ENCODE results near the gene REPS2.

The REPS2 gene

DNA sequence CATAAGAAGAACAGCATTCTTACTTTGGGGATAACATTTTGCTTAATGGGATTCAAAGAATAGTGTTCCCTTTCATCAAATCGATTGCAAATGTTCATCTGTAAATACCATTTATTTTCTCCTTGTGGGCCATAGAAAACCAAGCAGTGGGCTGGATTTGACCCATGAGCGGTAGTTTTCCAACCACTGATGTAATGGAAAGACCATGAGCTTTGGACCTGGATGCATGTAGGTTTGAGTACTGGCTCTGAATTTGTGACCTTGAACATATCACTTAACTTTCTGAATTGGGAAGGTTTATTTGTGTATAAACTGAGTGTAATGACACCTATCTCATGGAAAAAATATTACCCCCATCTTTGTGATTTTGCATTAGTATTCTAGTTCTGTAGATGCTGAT lies 54.3 kb downstream of the REPS2 start:
- peaks cover 0 to 70% of the 10 kb centered on the region in 2 experiments for H3K27me3 ChIP-seq (ENCODE audit: control insufficient read depth in 1 of 2, insufficient read depth in 1 of 2, low read length in 2 of 2)
- WGBS, result 40% methylated on average over 1 of the region's 2 CpGs

DNA sequence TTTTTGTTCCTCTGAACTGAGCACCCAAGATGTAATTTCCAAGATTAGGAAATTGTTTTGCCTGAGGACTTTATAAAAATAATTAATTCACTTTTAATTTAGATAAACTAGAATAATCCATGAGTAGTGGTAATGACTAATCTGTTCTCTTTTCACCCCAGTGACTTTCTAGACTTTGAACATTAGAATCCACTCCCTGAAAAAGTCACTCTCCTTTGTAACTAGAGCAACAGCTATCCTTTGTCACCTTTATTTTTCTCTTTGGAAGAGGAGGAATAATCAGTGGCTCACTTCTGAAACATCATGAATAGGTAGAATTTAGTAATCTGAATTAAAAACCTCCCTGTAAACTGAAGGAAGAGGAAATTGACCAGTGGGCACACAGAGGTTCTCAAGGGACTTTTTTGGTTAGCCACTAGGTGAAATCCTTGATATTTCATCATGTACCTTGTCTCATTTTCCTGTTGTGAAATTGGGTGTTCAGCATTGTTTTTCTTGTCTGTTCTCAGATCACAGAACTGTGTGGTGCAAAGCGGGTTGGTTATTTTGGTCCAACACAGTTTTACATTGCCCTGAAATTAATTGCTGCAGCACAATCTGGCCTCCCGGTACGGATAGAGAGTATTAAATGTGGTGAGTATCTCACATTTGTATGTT lies 59.4 kb downstream of the REPS2 start:
- no peak overlapping the region for H3K27ac ChIP-seq (ENCODE audit: low read length, poor library complexity, severe bottlenecking)
- no peak overlapping the region for H4K91ac ChIP-seq (ENCODE audit: low read length)
- DNase-seq, result no peak
- no peak overlapping the region for H2AK5ac ChIP-seq (ENCODE audit: low read length, severe bottlenecking)
- 100% methylated on average over 3 of the region's 3 CpGs for WGBS
- H2BK12ac ChIP-seq (ENCODE audit: low read length in 2 of 2), result no peak overlapping the region
- no peaks in the 10 kb centered on the region for H3K9me3 ChIP-seq (ENCODE audit: control insufficient read depth, low read length)
- no peak overlapping the region for H3K4me3 ChIP-seq (ENCODE audit: insufficient read depth in 1 of 2, low read depth in 1 of 2, low read length in 2 of 2)
- no peak overlapping the region for H4K8ac ChIP-seq (ENCODE audit: low read length)
- H3K4ac ChIP-seq (ENCODE audit: low read depth in 1 of 2, low read length in 2 of 2), result no peak overlapping the region
- H2BK120ac ChIP-seq (ENCODE audit: low read depth, low read length), result no peak overlapping the region
- no peaks in the 10 kb centered on the region for H3K79me1 ChIP-seq (replicated peaks; ENCODE audit: low read length, poor library complexity, severe bottlenecking)
- H3K9ac ChIP-seq (ENCODE audit: low read length), result no peak overlapping the region
- H3K14ac ChIP-seq (ENCODE audit: low read length in 2 of 2), result no peak overlapping the region
- H3K23ac ChIP-seq (ENCODE audit: low read length in 2 of 2), result no peak overlapping the region
- H3K36me3 ChIP-seq (ENCODE audit: control insufficient read depth in 1 of 2, insufficient read depth in 2 of 2, low read depth in 1 of 2, low read length in 2 of 2), result no peaks in the 10 kb centered on the region
- no peak overlapping the region for H3K18ac ChIP-seq (ENCODE audit: low read depth in 1 of 2, low read length in 2 of 2)
- H3K4me2 ChIP-seq (ENCODE audit: low read length, poor library complexity, severe bottlenecking), result no peak overlapping the region
- no peak overlapping the region for H2BK5ac ChIP-seq (ENCODE audit: low read depth, low read length, poor library complexity, severe bottlenecking)
- no peak overlapping the region for H2BK15ac ChIP-seq (ENCODE audit: low read depth, poor library complexity, severe bottlenecking)
- no peaks in the 10 kb centered on the region for H3K4me1 ChIP-seq (ENCODE audit: control insufficient read depth, insufficient read depth, low read depth, low read length)
- no peak overlapping the region for H2AFZ ChIP-seq (ENCODE audit: low read depth, low read length)
- peaks cover 0 to 63% of the 10 kb centered on the region in 2 experiments for H3K27me3 ChIP-seq (ENCODE audit: control insufficient read depth in 1 of 2, insufficient read depth in 1 of 2, low read length in 2 of 2)

More for the DNA sequence above, 54.3 kb downstream of the REPS2 start:
- no peak overlapping the region for H2AK5ac ChIP-seq (ENCODE audit: low read length, severe bottlenecking)
- no peak overlapping the region for H3K18ac ChIP-seq (ENCODE audit: low read depth in 1 of 2, low read length in 2 of 2)
- no peaks in the 10 kb centered on the region for H3K79me1 ChIP-seq (replicated peaks; ENCODE audit: low read length, poor library complexity, severe bottlenecking)
- H2BK5ac ChIP-seq (ENCODE audit: low read depth, low read length, poor library complexity, severe bottlenecking), result no peak overlapping the region
- no peak overlapping the region for H2BK15ac ChIP-seq (ENCODE audit: low read depth, poor library complexity, severe bottlenecking)
- no peak overlapping the region for H4K8ac ChIP-seq (ENCODE audit: low read length)
- H2AFZ ChIP-seq (ENCODE audit: low read depth, low read length), result no peak overlapping the region
- H3K4me1 ChIP-seq (ENCODE audit: control insufficient read depth, insufficient read depth, low read depth, low read length), result no peaks in the 10 kb centered on the region
- DNase-seq, result no peak
- H2BK120ac ChIP-seq (ENCODE audit: low read depth, low read length), result no peak overlapping the region
- no peak overlapping the region for H3K4me2 ChIP-seq (ENCODE audit: low read length, poor library complexity, severe bottlenecking)
- H3K36me3 ChIP-seq (ENCODE audit: control insufficient read depth in 1 of 2, insufficient read depth in 2 of 2, low read depth in 1 of 2, low read length in 2 of 2), result no peaks in the 10 kb centered on the region
- H3K27ac ChIP-seq (ENCODE audit: low read length, poor library complexity, severe bottlenecking), result no peak overlapping the region
- no peak overlapping the region for H3K14ac ChIP-seq (ENCODE audit: low read length in 2 of 2)
- H3K9me3 ChIP-seq (ENCODE audit: control insufficient read depth, low read length), result no peaks in the 10 kb centered on the region
- no peak overlapping the region for H3K23ac ChIP-seq (ENCODE audit: low read length in 2 of 2)
- no peak overlapping the region for H3K4ac ChIP-seq (ENCODE audit: low read depth in 1 of 2, low read length in 2 of 2)
- H3K9ac ChIP-seq (ENCODE audit: low read length), result no peak overlapping the region
- no peak overlapping the region for H2BK12ac ChIP-seq (ENCODE audit: low read length in 2 of 2)
- H3K4me3 ChIP-seq (ENCODE audit: insufficient read depth in 1 of 2, low read depth in 1 of 2, low read length in 2 of 2), result no peak overlapping the region
- H4K91ac ChIP-seq (ENCODE audit: low read length), result no peak overlapping the region

DNA sequence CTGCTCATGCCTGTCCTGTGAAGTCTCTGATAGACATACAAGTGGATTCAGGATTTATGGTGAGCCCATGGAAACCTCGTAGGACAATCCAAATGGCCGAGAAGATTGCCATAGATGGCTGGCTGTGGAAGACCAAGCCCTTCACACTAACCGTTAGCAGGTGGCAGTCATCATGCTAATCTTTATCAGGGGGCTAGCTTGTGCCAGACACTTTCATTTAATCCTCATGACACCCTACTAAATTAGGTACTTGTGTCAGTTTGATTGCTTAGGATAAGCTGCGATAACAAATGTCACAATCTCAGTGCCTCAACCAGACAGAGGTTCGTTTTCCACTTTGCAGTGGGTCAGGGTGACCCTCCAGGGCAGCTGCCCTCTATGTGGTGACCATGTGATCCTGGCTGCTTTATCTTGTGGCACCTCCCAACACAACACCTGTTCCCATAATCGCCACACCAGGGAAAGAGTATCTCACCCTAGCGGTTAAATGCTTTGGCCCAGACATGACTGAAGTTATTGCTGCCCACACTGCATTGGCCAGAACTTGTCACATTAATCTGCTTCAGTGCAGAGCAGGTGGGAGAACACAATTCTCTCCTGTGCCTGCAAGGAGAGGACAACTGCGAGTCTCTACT lies 60.8 kb downstream of the REPS2 start:
- Histone ChIP-seq H2BK15ac (ENCODE audit: low read depth, poor library complexity, severe bottlenecking) (no peak overlapping the region), H3K23ac (ENCODE audit: low read length in 2 of 2) (no peak overlapping the region), H3K4me1 (ENCODE audit: control insufficient read depth, insufficient read depth, low read depth, low read length) (no peaks in the 10 kb centered on the region), H2AFZ (ENCODE audit: low read depth, low read length) (no peak overlapping the region), H4K91ac (ENCODE audit: low read length) (no peak overlapping the region), H3K18ac (ENCODE audit: low read depth in 1 of 2, low read length in 2 of 2) (no peak overlapping the region), H3K9ac (ENCODE audit: low read length) (no peak overlapping the region), H2BK120ac (ENCODE audit: low read depth, low read length) (no peak overlapping the region), H2BK12ac (ENCODE audit: low read length in 2 of 2) (no peak overlapping the region), H3K36me3 (ENCODE audit: control insufficient read depth in 1 of 2, insufficient read depth in 2 of 2, low read depth in 1 of 2, low read length in 2 of 2) (no peaks in the 10 kb centered on the region), H4K8ac (ENCODE audit: low read length) (no peak overlapping the region), H3K4me2 (ENCODE audit: low read length, poor library complexity, severe bottlenecking) (no peak overlapping the region), H2AK5ac (ENCODE audit: low read length, severe bottlenecking) (no peak overlapping the region), H3K14ac (ENCODE audit: low read length in 2 of 2) (no peak overlapping the region), H3K9me3 (ENCODE audit: control insufficient read depth, low read length) (no peaks in the 10 kb centered on the region), H3K4ac (ENCODE audit: low read depth in 1 of 2, low read length in 2 of 2) (no peak overlapping the region), H3K27me3 (ENCODE audit: control insufficient read depth in 1 of 2, insufficient read depth in 1 of 2, low read length in 2 of 2) (peaks cover 0 to 48% of the 10 kb centered on the region in 2 experiments), H3K27ac (ENCODE audit: low read length, poor library complexity, severe bottlenecking) (no peak overlapping the region), H3K79me1 (replicated peaks; ENCODE audit: low read length, poor library complexity, severe bottlenecking) (no peaks in the 10 kb centered on the region), H2BK5ac (ENCODE audit: low read depth, low read length, poor library complexity, severe bottlenecking) (no peak overlapping the region), H3K4me3 (ENCODE audit: insufficient read depth in 1 of 2, low read depth in 1 of 2, low read length in 2 of 2) (no peak overlapping the region)
- DNase-seq, result peak; percentile 0
- 76% methylated on average over 7 of the region's 8 CpGs for WGBS

DNA sequence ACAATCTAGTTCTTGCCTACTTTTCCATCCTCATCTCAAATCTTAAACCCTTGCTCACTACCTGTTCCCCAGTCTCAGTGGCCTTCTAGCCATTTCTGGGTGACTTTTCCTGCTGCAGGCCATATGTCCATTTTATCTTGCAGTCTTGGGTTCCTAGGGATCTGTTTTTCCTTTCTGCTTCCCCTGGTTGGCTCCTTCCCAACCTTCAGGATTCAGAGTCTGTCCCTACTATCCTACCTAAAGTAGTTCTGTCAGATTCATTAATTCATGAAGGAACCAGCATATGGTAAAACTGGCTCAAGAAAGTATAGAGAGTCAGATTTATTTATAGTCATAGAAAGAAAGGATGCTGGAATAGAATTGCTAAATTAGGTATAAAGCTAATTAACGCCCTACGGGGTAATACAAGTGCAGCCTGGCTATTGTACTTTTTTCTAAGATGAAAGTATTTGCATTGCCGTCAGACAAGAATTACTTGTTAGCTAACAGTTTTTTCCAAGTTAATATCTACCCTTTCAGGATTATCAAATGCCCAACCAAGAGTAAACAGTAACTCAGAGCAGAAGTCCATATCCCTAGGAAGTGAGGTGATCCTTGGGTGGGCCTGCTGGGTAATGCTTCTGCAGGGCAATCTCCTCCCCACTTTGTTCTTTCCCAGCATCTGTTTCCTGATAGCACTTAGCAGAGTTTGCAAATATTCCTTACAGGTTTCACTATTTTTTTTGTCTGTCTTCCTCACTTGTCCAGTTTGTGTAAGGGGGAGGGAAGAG lies 63.6 kb downstream of the REPS2 start:
- 100% methylated on average over 2 of the region's 3 CpGs for WGBS
- Histone ChIP-seq H3K27ac (ENCODE audit: low read length, poor library complexity, severe bottlenecking) (no peak overlapping the region), H3K79me1 (replicated peaks; ENCODE audit: low read length, poor library complexity, severe bottlenecking) (no peaks in the 10 kb centered on the region), H2BK5ac (ENCODE audit: low read depth, low read length, poor library complexity, severe bottlenecking) (no peak overlapping the region), H3K9ac (ENCODE audit: low read length) (no peak overlapping the region), H4K91ac (ENCODE audit: low read length) (no peak overlapping the region), H3K4me3 (ENCODE audit: insufficient read depth in 1 of 2, low read depth in 1 of 2, low read length in 2 of 2) (no peak overlapping the region), H3K9me3 (ENCODE audit: control insufficient read depth, low read length) (no peaks in the 10 kb centered on the region), H2BK12ac (ENCODE audit: low read length in 2 of 2) (no peak overlapping the region), H2BK15ac (ENCODE audit: low read depth, poor library complexity, severe bottlenecking) (no peak overlapping the region), H2AK5ac (ENCODE audit: low read length, severe bottlenecking) (no peak overlapping the region), H3K14ac (ENCODE audit: low read length in 2 of 2) (no peak overlapping the region), H4K8ac (ENCODE audit: low read length) (no peak overlapping the region), H2AFZ (ENCODE audit: low read depth, low read length) (no peak overlapping the region), H3K36me3 (ENCODE audit: control insufficient read depth in 1 of 2, insufficient read depth in 2 of 2, low read depth in 1 of 2, low read length in 2 of 2) (no peaks in the 10 kb centered on the region), H3K23ac (ENCODE audit: low read length in 2 of 2) (no peak overlapping the region), H3K18ac (ENCODE audit: low read depth in 1 of 2, low read length in 2 of 2) (no peak overlapping the region), H3K4me2 (ENCODE audit: low read length, poor library complexity, severe bottlenecking) (no peak overlapping the region), H2BK120ac (ENCODE audit: low read depth, low read length) (no peak overlapping the region), H3K4me1 (ENCODE audit: control insufficient read depth, insufficient read depth, low read depth, low read length) (no peaks in the 10 kb centered on the region), H3K4ac (ENCODE audit: low read depth in 1 of 2, low read length in 2 of 2) (no peak overlapping the region), H3K27me3 (ENCODE audit: control insufficient read depth in 1 of 2, insufficient read depth in 1 of 2, low read length in 2 of 2) (peaks cover 0 to 54% of the 10 kb centered on the region in 2 experiments)
- no peak for DNase-seq

Measured in mesenchymal stem cell (in vitro differentiated cells and primary cell).